IgD-negative memory B cell (primary cell): ENCODE measurements around the gene GNLY. TPM values are rescaled to one million over a fixed set of nuclear protein-coding genes. Genes with fewer than 3 reads are reported as not detected.
"Not testable (repeated sequence)": the region's sequence is repeated elsewhere in the genome, so short reads cannot be mapped to it uniquely, and the experiment has no call there.

ENCODE experiments used
- H3K27ac Mint-ChIP-seq, 3 donors: one replicate each; pipeline ENCODE4 v1.8.0; 2020 to 2022; ENCODE audit warnings: mild to moderate bottlenecking in 3 of 3, mixed read lengths in 3 of 3, moderate library complexity in 1 of 3
- H3K27me3 Mint-ChIP-seq: one replicate; pipeline ENCODE4 v1.8.0; 2021; ENCODE audit warnings: mixed read lengths
- H3K36me3 Mint-ChIP-seq: one replicate; pipeline ENCODE4 v1.8.0; 2020; ENCODE audit warnings: mild to moderate bottlenecking, mixed read lengths
- H3K4me1 Mint-ChIP-seq, 3 donors: one replicate each; pipeline ENCODE4 v1.8.0; 2020 to 2022; ENCODE audit warnings: mixed read lengths in 3 of 3, mild to moderate bottlenecking in 1 of 3
- H3K4me3 Mint-ChIP-seq, 4 donors: one replicate each; pipeline ENCODE4 v1.8.0; 2020 to 2022; ENCODE audit warnings: mild to moderate bottlenecking in 4 of 4, mixed read lengths in 4 of 4, moderate library complexity in 3 of 4
- H3K9me3 Mint-ChIP-seq, 3 donors: one replicate each; pipeline ENCODE4 v1.8.0; 2020 to 2021; ENCODE audit warnings: mixed read lengths in 3 of 3, mild to moderate bottlenecking in 1 of 3
- polyA plus RNA-seq: library from polyadenylated mRNA; unstranded; fragments of 300-500 nt; fragmentation: Illumina TruSeq; gene quantifications from one replicate; pipeline ENCODE4 v1.2.3, GENCODE V29; 2021

GNLY gene
- polyA plus RNA-seq, 1 donor from 2014 or later = 64.8 TPM

GRCh38 chr2:85706063-85706462, 11.9 kb downstream of the GNLY start:
- peak overlapping the region; percentile 76 to 82 (median 77) for H3K27ac Mint-ChIP-seq
- peak overlapping the region in 1 of 4 donors; percentile 18 for H3K4me3 Mint-ChIP-seq
- no peaks in the 10 kb centered on the region for H3K36me3 Mint-ChIP-seq
- peaks cover 22 to 40% (median 29%) of the 10 kb centered on the region in 3 donors for H3K4me1 Mint-ChIP-seq
- H3K9me3 Mint-ChIP-seq = no peaks in the 10 kb centered on the region
- H3K27me3 Mint-ChIP-seq = peaks cover 3% of the 10 kb centered on the region

GRCh38 chr2:85706599-85707296, 12.6 kb downstream of the GNLY start:
- peaks cover 22 to 38% (median 29%) of the 10 kb centered on the region in 3 donors for H3K4me1 Mint-ChIP-seq
- H3K4me3 Mint-ChIP-seq = peak overlapping the region in 3 of 4 donors; percentile 8 to 83 (median 15)
- H3K36me3 Mint-ChIP-seq = no peaks in the 10 kb centered on the region
- peak overlapping the region; percentile 2 to 71 (median 30) for H3K27ac Mint-ChIP-seq
- peaks cover 10% of the 10 kb centered on the region for H3K27me3 Mint-ChIP-seq
- no peaks in the 10 kb centered on the region for H3K9me3 Mint-ChIP-seq

GRCh38 chr2:85707304-85707703, 13.1 kb downstream of the GNLY start:
- H3K4me3 Mint-ChIP-seq = peak overlapping the region in 3 of 4 donors; percentile 8 to 83 (median 15)

GRCh38 chr2:85708641-85709040, 14.5 kb downstream of the GNLY start:
- H3K4me1 Mint-ChIP-seq = peaks cover 22 to 29% (median 26%) of the 10 kb centered on the region in 3 donors
- no peaks in the 10 kb centered on the region for H3K36me3 Mint-ChIP-seq
- peaks cover 11% of the 10 kb centered on the region for H3K27me3 Mint-ChIP-seq
- no peak overlapping the region for H3K4me3 Mint-ChIP-seq
- H3K27ac Mint-ChIP-seq = no peak overlapping the region
- no peaks in the 10 kb centered on the region for H3K9me3 Mint-ChIP-seq

More at GRCh38 chr2:85707304-85707703, 13.1 kb downstream of the GNLY start:
- no peaks in the 10 kb centered on the region for H3K9me3 Mint-ChIP-seq
- H3K27me3 Mint-ChIP-seq = peaks cover 11% of the 10 kb centered on the region
- no peaks in the 10 kb centered on the region for H3K36me3 Mint-ChIP-seq
- peaks cover 22 to 36% (median 29%) of the 10 kb centered on the region in 3 donors for H3K4me1 Mint-ChIP-seq
- H3K27ac Mint-ChIP-seq = peak overlapping the region in 2 of 3 donors; percentile 30 to 71

GRCh38 chr2:85709401-85709811, 15.2 kb downstream of the GNLY start:
- H3K4me1 Mint-ChIP-seq = peaks cover 15 to 25% (median 21%) of the 10 kb centered on the region in 3 donors
- no peaks in the 10 kb centered on the region for H3K36me3 Mint-ChIP-seq
- H3K4me3 Mint-ChIP-seq = no peak overlapping the region

GRCh38 chr2:85710687-85711577, 16.8 kb downstream of the GNLY start:
- Mint-ChIP-seq H3K36me3 (no peaks in the 10 kb centered on the region), H3K9me3 (no peaks in the 10 kb centered on the region), H3K4me1 (peaks cover 6 to 10% (median 6%) of the 10 kb centered on the region in 3 donors), H3K27ac (no peak overlapping the region), H3K4me3 (no peak overlapping the region), H3K27me3 (peaks cover 17% of the 10 kb centered on the region)

More at GRCh38 chr2:85709401-85709811, 15.2 kb downstream of the GNLY start:
- H3K9me3 Mint-ChIP-seq = no peaks in the 10 kb centered on the region
- no peak overlapping the region for H3K27ac Mint-ChIP-seq
- H3K27me3 Mint-ChIP-seq = peaks cover 14% of the 10 kb centered on the region

- H3K36me3 Mint-ChIP-seq = no peaks in the 10 kb centered on the region
- H3K9me3 Mint-ChIP-seq = no peaks in the 10 kb centered on the region
- no peak overlapping the region for H3K4me3 Mint-ChIP-seq
- H3K27me3 Mint-ChIP-seq = peaks cover 17% of the 10 kb centered on the region
- H3K4me1 Mint-ChIP-seq = peaks cover 5 to 7% (median 6%) of the 10 kb centered on the region in 3 donors
- no peak overlapping the region for H3K27ac Mint-ChIP-seq
These were observed 17.5 kb downstream of the GNLY start for GRCh38 chr2:85711578-85712060.

GRCh38 chr2:85712336-85712735, 18.2 kb downstream of the GNLY start:
- Mint-ChIP-seq H3K27ac (no peak overlapping the region), H3K36me3 (no peaks in the 10 kb centered on the region), H3K4me3 (no peak overlapping the region), H3K4me1 (peaks cover under 1 to 3% (median 1%) of the 10 kb centered on the region in 3 donors), H3K27me3 (peaks cover 19% of the 10 kb centered on the region), H3K9me3 (no peaks in the 10 kb centered on the region)

GRCh38 chr2:85712849-85713612, 18.9 kb downstream of the GNLY start:
- H3K9me3 Mint-ChIP-seq = no peaks in the 10 kb centered on the region
- no peak overlapping the region for H3K27ac Mint-ChIP-seq
- H3K27me3 Mint-ChIP-seq = peaks cover 20% of the 10 kb centered on the region
- H3K4me3 Mint-ChIP-seq = no peak overlapping the region
- H3K4me1 Mint-ChIP-seq = peaks cover 0 to 2% (median 0%) of the 10 kb centered on the region in 3 donors
- no peaks in the 10 kb centered on the region for H3K36me3 Mint-ChIP-seq

GRCh38 chr2:85713836-85714235, 19.7 kb downstream of the GNLY start:
- H3K4me1 Mint-ChIP-seq = peaks cover 0 to 2% (median 0%) of the 10 kb centered on the region in 3 donors
- no peaks in the 10 kb centered on the region for H3K9me3 Mint-ChIP-seq
- H3K27me3 Mint-ChIP-seq = peaks cover 20% of the 10 kb centered on the region
- H3K36me3 Mint-ChIP-seq = no peaks in the 10 kb centered on the region
- no peak overlapping the region for H3K27ac Mint-ChIP-seq
- H3K4me3 Mint-ChIP-seq = no peak overlapping the region

GRCh38 chr2:85714421-85714820, 20.3 kb downstream of the GNLY start:
- not testable (repeated sequence) for H3K4me1 Mint-ChIP-seq, H3K36me3 Mint-ChIP-seq, H3K27ac Mint-ChIP-seq, H3K9me3 Mint-ChIP-seq, H3K4me3 Mint-ChIP-seq
- peaks cover 20% of the 10 kb centered on the region for H3K27me3 Mint-ChIP-seq

- H3K4me1 Mint-ChIP-seq = peaks cover 0 to under 1% (median 0%) of the 10 kb centered on the region in 3 donors
- H3K27me3 Mint-ChIP-seq = peaks cover 20% of the 10 kb centered on the region
- H3K4me3 Mint-ChIP-seq = no peak overlapping the region
- no peaks in the 10 kb centered on the region for H3K9me3 Mint-ChIP-seq
- no peaks in the 10 kb centered on the region for H3K36me3 Mint-ChIP-seq
- no peak overlapping the region for H3K27ac Mint-ChIP-seq
These were observed 20.7 kb downstream of the GNLY start for GRCh38 chr2:85714841-85715240.

GRCh38 chr2:85716346-85716914, 22.3 kb downstream of the GNLY start:
- Mint-ChIP-seq H3K27me3 (peaks cover 15% of the 10 kb centered on the region), H3K4me3 (no peak overlapping the region), H3K4me1 (no peaks in the 10 kb centered on the region), H3K27ac (no peak overlapping the region), H3K9me3 (peaks cover 0 to 5% (median 0%) of the 10 kb centered on the region in 3 donors), H3K36me3 (peaks cover 2% of the 10 kb centered on the region)

- no peaks in the 10 kb centered on the region for H3K4me1 Mint-ChIP-seq
- H3K27me3 Mint-ChIP-seq = peaks cover 10% of the 10 kb centered on the region
- H3K36me3 Mint-ChIP-seq = peaks cover 2% of the 10 kb centered on the region
- no peak overlapping the region for H3K27ac Mint-ChIP-seq
- peaks cover 0 to 5% (median 0%) of the 10 kb centered on the region in 3 donors for H3K9me3 Mint-ChIP-seq
- no peak overlapping the region for H3K4me3 Mint-ChIP-seq
These were observed 23.3 kb downstream of the GNLY start for GRCh38 chr2:85717308-85718008.
